ENCODE measurements around the gene ZFR. TPM values are rescaled to one million over a fixed set of nuclear protein-coding genes. Genes with fewer than 3 reads are reported as not detected.

Gene ZFR
- total RNA-seq, 1 donor from 2014 or later = 131 TPM

DNA sequence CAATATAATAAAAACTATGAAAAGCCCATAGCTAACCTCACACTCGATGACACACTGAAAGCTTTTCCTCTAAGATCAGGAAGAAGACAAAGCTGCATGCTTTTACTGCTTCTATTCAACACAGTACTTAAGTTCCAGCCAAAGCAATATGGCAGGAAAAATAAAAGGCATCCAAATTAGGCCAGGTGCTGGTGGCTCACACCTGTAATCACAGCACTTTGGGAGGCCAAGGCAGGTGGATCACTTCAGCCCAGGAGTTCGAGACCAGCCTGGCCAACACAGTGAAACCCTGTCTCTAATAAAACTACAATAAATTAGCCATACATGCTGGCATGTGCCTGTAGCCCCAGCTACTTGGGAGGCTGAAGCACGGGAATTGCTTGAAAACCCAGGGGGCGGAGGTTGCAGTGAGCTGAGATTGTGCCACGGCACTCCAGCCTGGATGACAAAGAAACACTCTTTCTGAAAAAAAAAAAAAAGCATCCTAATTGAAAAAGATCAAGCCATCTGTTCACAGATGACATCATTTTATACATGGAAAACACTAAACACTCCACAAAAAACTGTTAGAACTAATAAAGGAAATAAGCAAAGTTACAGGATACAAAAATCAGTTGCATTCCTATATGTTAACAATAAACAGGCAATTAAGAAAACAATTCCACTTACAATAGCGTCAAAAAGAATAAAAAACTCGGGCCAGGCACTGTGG, 17.9 kb downstream of the ZFR start:
- H3K27ac ChIP-seq = no peak overlapping the region
- H3K27me3 Mint-ChIP-seq (ENCODE audit: insufficient read depth, low read depth) = no peaks in the 10 kb centered on the region
- H3K27me3 ChIP-seq = no peaks in the 10 kb centered on the region

DNA sequence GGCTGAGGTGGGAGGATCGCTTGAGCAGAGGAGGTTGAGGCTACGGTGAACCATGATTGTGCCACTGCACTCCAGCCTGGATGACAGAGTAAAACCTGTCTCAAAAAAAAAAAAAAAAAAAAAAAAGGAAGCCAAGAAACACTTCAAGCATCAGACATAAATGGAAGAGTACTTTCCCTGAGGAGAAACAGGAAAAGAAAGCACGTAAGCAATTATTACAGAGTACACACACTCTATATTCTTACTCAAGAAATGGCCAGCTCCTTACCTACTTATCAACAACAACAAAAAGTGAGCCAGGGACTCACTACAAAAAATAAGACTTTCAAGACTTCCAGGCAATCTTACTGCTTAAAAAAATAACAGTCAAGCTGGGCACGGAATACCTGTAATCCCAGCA, 21.8 kb downstream of the ZFR start:
- Histone ChIP-seq H3K27me3 (no peaks in the 10 kb centered on the region), H3K9me3 (ENCODE audit: low read depth) (peaks cover 20% of the 10 kb centered on the region), H2AFZ (replicated peaks) (no peak overlapping the region), H3K9ac (no peak overlapping the region), H3K4me3 (no peak overlapping the region), H3K4me1 (no peaks in the 10 kb centered on the region), H4K20me1 (ENCODE audit: low read depth) (peaks cover 56% of the 10 kb centered on the region), H3K79me2 (ENCODE audit: low read depth) (peaks cover 100% of the 10 kb centered on the region), H3K27ac (no peak overlapping the region), H3K36me3 (peaks cover 15% of the 10 kb centered on the region), H3K4me2 (no peak overlapping the region), H3F3A (ENCODE audit: low read depth) (no peaks in the 10 kb centered on the region)
- Mint-ChIP-seq H3K4me3 (no peak overlapping the region), H3K4me1 (no peaks in the 10 kb centered on the region), H3K27me3 (ENCODE audit: insufficient read depth, low read depth) (no peaks in the 10 kb centered on the region), H3K27ac (no peak overlapping the region), H3K36me3 (peaks cover 44% of the 10 kb centered on the region), H3K9me3 (peaks cover 26% of the 10 kb centered on the region)
- no peak for DNase-seq (ENCODE audit: low spot score)
- no peak for TF ChIP-seq EZH2 (IDR thresholded peaks at IDR 0.05)
- no peak for TF ChIP-seq EZH2phosphoT487 (IDR thresholded peaks at IDR 0.05)
- TF ChIP-seq, protein P1, sequence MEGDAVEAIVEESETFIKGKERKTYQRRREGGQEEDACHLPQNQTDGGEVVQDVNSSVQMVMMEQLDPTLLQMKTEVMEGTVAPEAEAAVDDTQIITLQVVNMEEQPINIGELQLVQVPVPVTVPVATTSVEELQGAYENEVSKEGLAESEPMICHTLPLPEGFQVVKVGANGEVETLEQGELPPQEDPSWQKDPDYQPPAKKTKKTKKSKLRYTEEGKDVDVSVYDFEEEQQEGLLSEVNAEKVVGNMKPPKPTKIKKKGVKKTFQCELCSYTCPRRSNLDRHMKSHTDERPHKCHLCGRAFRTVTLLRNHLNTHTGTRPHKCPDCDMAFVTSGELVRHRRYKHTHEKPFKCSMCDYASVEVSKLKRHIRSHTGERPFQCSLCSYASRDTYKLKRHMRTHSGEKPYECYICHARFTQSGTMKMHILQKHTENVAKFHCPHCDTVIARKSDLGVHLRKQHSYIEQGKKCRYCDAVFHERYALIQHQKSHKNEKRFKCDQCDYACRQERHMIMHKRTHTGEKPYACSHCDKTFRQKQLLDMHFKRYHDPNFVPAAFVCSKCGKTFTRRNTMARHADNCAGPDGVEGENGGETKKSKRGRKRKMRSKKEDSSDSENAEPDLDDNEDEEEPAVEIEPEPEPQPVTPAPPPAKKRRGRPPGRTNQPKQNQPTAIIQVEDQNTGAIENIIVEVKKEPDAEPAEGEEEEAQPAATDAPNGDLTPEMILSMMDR (IDR thresholded peaks at IDR 0.05) = no peak

More for the DNA sequence above, 17.9 kb downstream of the ZFR start:
- Histone ChIP-seq H3K36me3 (peaks cover 18% of the 10 kb centered on the region), H3F3A (ENCODE audit: low read depth) (no peaks in the 10 kb centered on the region), H2AFZ (replicated peaks) (no peak overlapping the region), H3K79me2 (ENCODE audit: low read depth) (peaks cover 99% of the 10 kb centered on the region), H3K9ac (no peak overlapping the region), H3K4me1 (no peaks in the 10 kb centered on the region), H3K4me3 (no peak overlapping the region), H4K20me1 (ENCODE audit: low read depth) (peaks cover 35% of the 10 kb centered on the region), H3K4me2 (no peak overlapping the region), H3K9me3 (ENCODE audit: low read depth) (peaks cover 21% of the 10 kb centered on the region)
- Mint-ChIP-seq H3K4me3 (no peak overlapping the region), H3K27ac (no peak overlapping the region), H3K4me1 (no peaks in the 10 kb centered on the region), H3K9me3 (peaks cover 52% of the 10 kb centered on the region), H3K36me3 (peaks cover 67% of the 10 kb centered on the region)
- no peak for DNase-seq (ENCODE audit: low spot score)
- TF ChIP-seq EZH2phosphoT487 (IDR thresholded peaks at IDR 0.05) (no peak), EZH2 (IDR thresholded peaks at IDR 0.05) (no peak)
- TF ChIP-seq, protein P1 (IDR thresholded peaks at IDR 0.05) = no peak

DNA sequence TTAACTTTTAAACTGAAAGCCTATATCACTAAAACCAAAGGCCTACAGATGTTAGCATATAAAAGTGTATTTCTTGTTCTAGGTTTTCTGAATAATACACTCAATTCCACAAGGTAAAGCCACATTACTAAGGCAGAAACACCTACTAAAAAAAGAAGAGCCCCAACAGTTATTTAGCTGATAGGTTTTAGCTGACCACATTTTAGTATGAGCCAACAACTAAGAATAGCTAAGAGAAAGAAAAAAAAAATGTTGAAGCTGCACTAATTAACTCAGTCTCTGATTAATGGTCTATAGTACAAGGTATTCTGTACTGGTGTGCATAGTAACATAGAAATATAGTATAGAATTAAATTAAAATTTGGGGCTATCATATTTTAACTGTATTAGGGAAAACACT, 23.5 kb downstream of the ZFR start:
- TF ChIP-seq, protein P1 (IDR thresholded peaks at IDR 0.05) = no peak
- no peak for TF ChIP-seq EZH2phosphoT487 (IDR thresholded peaks at IDR 0.05)
- no peak for TF ChIP-seq EZH2 (IDR thresholded peaks at IDR 0.05)
- H3K27ac Mint-ChIP-seq = no peak overlapping the region
- no peaks in the 10 kb centered on the region for H3K4me1 ChIP-seq
- H4K20me1 ChIP-seq (ENCODE audit: low read depth) = peaks cover 56% of the 10 kb centered on the region
- peaks cover 93% of the 10 kb centered on the region for H3K79me2 ChIP-seq (ENCODE audit: low read depth)
- H3F3A ChIP-seq (ENCODE audit: low read depth) = no peaks in the 10 kb centered on the region
- H3K4me3 Mint-ChIP-seq = no peak overlapping the region
- peaks cover 3% of the 10 kb centered on the region for H3K9me3 ChIP-seq (ENCODE audit: low read depth)
- H3K36me3 Mint-ChIP-seq = peaks cover 41% of the 10 kb centered on the region
- no peaks in the 10 kb centered on the region for H3K4me1 Mint-ChIP-seq
- peaks cover 12% of the 10 kb centered on the region for H3K9me3 Mint-ChIP-seq
- H3K27me3 ChIP-seq = no peaks in the 10 kb centered on the region
- H2AFZ ChIP-seq (replicated peaks) = no peak overlapping the region
- H3K4me2 ChIP-seq = no peak overlapping the region
- H3K27ac ChIP-seq = no peak overlapping the region
- H3K36me3 ChIP-seq = peaks cover 4% of the 10 kb centered on the region
- no peak overlapping the region for H3K4me3 ChIP-seq
- H3K27me3 Mint-ChIP-seq (ENCODE audit: insufficient read depth, low read depth) = no peaks in the 10 kb centered on the region
- no peak overlapping the region for H3K9ac ChIP-seq
- DNase-seq (ENCODE audit: low spot score) = no peak

Data from neural progenitor cell (in vitro differentiated cells).